ENCODE measurements around the gene TOP3B. TPM values are rescaled to one million over a fixed set of nuclear protein-coding genes. Genes with fewer than 3 reads are reported as not detected.

The TOP3B gene
- total RNA-seq, 4 donors from 2014 or later = 44.9 to 94.6 (median 65.4) TPM

DNA sequence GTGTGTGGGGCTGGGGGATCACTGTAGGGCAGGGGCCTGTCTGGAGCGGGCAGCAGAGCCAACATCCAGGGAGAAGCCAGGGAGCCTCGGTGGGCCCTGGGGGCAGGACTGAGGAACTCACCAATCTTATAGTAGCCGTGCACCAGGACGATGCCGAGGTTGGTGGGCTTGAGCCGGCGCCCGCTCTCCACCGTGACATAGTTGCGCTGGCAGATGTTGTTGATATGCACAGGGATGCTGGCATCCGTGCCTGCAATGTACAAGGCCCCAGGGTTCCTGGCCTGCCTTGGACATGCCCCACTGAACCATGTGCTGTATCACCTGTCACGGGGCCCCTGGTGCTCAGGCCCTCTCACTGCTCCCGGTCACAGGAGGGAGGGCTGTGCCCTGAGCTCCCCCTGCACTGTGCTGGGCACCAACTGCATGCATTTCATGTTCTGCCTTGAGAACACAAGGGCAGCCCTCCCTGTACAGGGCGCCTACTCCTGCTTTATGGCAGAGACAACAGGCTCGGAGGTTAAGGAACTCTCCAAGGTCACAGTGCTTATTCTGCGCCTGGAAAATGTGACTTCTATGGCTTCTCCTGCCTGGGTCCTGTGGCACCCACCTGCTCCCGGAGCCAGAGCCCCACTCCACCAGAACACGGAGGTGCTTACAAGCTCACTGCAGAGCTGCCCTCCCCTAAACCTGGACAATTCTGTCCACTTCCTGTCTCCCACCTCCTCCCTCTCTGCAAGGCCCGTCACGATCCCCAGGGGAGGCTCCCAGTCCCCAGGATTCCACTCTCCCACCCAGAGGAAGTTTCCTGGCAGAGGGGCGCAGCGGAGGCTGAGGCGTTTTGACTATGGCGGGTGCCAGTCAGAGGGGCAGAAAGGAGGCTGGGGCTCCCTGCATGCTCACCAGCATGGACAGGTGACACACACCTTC, 22.1 kb downstream of the TOP3B start:
- Histone ChIP-seq H3K4me3 (no peak overlapping the region), H3K36me3 (peaks cover 0 to 18% (median 4%) of the 10 kb centered on the region in 4 donors), H3K4me1 (peaks cover 0 to 3% (median 0%) of the 10 kb centered on the region in 4 donors), H3K27ac (no peak overlapping the region), H3K27me3 (no peaks in the 10 kb centered on the region), H3K9me3 (no peaks in the 10 kb centered on the region)
- TF ChIP-seq POLR2AphosphoS5 (IDR thresholded peaks at IDR 0.05) = no peak
- TF ChIP-seq EP300 (IDR thresholded peaks at IDR 0.05; ENCODE audit: low read depth) = no peak
- no peak for TF ChIP-seq POLR2A (IDR thresholded peaks at IDR 0.05)
- TF ChIP-seq, protein P1, sequence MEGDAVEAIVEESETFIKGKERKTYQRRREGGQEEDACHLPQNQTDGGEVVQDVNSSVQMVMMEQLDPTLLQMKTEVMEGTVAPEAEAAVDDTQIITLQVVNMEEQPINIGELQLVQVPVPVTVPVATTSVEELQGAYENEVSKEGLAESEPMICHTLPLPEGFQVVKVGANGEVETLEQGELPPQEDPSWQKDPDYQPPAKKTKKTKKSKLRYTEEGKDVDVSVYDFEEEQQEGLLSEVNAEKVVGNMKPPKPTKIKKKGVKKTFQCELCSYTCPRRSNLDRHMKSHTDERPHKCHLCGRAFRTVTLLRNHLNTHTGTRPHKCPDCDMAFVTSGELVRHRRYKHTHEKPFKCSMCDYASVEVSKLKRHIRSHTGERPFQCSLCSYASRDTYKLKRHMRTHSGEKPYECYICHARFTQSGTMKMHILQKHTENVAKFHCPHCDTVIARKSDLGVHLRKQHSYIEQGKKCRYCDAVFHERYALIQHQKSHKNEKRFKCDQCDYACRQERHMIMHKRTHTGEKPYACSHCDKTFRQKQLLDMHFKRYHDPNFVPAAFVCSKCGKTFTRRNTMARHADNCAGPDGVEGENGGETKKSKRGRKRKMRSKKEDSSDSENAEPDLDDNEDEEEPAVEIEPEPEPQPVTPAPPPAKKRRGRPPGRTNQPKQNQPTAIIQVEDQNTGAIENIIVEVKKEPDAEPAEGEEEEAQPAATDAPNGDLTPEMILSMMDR (IDR thresholded peaks at IDR 0.05) = no peak
- 94% methylated on average over 24 of the region's 24 CpGs; no CpG with 5 or more reads in 1 of the 2 donors for WGBS, 2 donors (ENCODE audit: low coverage in 1 of 2)
- no peak for DNase-seq
- intact Hi-C loops (cut with DNase I; ENCODE audit: low total_unique reads) = no loop called here
- in situ Hi-C loops (cut with MboI; ENCODE audit: low pct_ligation_motif_present in 1 of 4, low pct_unique_long_range_greater_than_20kb in 1 of 4, low sequenced_read_pairs in 3 of 4) = no loop called here

DNA sequence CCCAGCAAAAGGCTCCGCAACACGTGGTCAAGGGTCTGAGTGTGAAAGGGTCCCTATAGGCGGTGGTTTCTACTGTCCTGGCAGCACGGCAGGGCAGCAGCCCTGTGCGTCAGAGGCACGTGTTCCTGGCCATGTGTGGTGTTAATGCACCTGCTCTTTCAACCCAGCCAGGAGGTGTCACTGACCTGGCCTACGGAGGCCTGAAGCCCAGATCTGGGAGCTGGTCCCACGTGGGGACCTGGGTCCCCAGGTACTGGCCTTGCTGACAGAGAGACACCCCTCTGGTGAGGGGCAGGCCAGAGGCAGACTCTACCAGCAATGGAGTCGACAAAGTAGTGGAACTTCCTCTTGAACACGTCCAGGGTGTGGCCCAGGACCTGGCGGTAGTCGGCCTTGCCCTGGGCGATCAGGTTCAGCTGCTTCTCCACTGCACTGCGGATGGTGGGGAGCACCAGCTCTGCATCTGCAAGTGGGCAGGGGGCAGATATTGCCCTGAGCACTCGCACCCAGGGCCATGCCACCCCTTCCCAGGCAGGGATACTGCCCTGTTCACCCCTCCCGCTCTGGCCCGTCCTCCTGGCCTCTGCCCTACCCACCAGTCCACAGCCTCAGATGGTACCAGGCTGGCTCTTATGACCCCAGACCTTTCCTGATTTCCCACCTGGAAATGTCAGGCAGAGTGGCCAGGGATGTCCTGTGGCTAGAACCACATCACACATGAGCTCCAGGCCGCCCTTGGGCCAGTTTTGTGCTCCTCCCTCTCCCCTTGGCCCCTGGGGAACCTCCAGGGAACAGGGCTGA, 23.1 kb downstream of the TOP3B start:
- Histone ChIP-seq H3K27ac (no peak overlapping the region), H3K4me1 (peaks cover 0 to 3% (median 0%) of the 10 kb centered on the region in 4 donors), H3K36me3 (peaks cover 0 to 12% (median 4%) of the 10 kb centered on the region in 4 donors), H3K9me3 (no peaks in the 10 kb centered on the region), H3K27me3 (no peaks in the 10 kb centered on the region), H3K4me3 (no peak overlapping the region)
- DNase-seq = no peak
- TF ChIP-seq POLR2A (IDR thresholded peaks at IDR 0.05) (no peak), EP300 (IDR thresholded peaks at IDR 0.05; ENCODE audit: low read depth) (no peak), POLR2AphosphoS5 (IDR thresholded peaks at IDR 0.05) (no peak)
- TF ChIP-seq, protein P1 (IDR thresholded peaks at IDR 0.05) = no peak
- 79% methylated on average over 16 of the region's 18 CpGs; no CpG with 5 or more reads in 1 of the 2 donors for WGBS, 2 donors (ENCODE audit: low coverage in 1 of 2)
- in situ Hi-C loops (cut with MboI; ENCODE audit: low pct_ligation_motif_present in 1 of 4, low pct_unique_long_range_greater_than_20kb in 1 of 4, low sequenced_read_pairs in 3 of 4) = no loop called here
- intact Hi-C loops (cut with DNase I; ENCODE audit: low total_unique reads) = no loop called here

GRCh38 chr22:21958360-21959273, 24.0 kb downstream of the TOP3B start:
- H3K9me3 ChIP-seq = no peaks in the 10 kb centered on the region
- no peak overlapping the region for H3K4me3 ChIP-seq
- TF ChIP-seq POLR2AphosphoS5 (IDR thresholded peaks at IDR 0.05) = no peak
- TF ChIP-seq, protein P1 (IDR thresholded peaks at IDR 0.05) = no peak
- no peak for TF ChIP-seq POLR2A (IDR thresholded peaks at IDR 0.05)
- TF ChIP-seq EP300 (IDR thresholded peaks at IDR 0.05; ENCODE audit: low read depth) = no peak
- no peak for DNase-seq
- in situ Hi-C loops (cut with MboI; ENCODE audit: low pct_ligation_motif_present in 1 of 4, low pct_unique_long_range_greater_than_20kb in 1 of 4, low sequenced_read_pairs in 3 of 4) (no loop called here), intact Hi-C loops (cut with DNase I; ENCODE audit: low total_unique reads) (no loop called here)
- 80 to 88% methylated on average over 3 to 22 of the region's 22 CpGs for WGBS, 2 donors (ENCODE audit: low coverage in 1 of 2)
- no peaks in the 10 kb centered on the region for H3K27me3 ChIP-seq
- H3K36me3 ChIP-seq = peaks cover 0 to 7% (median 3%) of the 10 kb centered on the region in 4 donors
- no peak overlapping the region for H3K27ac ChIP-seq
- peaks cover 0 to 3% (median 0%) of the 10 kb centered on the region in 4 donors for H3K4me1 ChIP-seq

Measured in transverse colon (tissue), 4 donors.